NK-92 (cell line): ENCODE results near the gene COX6B1.
"Not testable (repeated sequence)": the region's sequence is repeated elsewhere in the genome, so short reads cannot be mapped to it uniquely, and the experiment has no call there.

Experiments used
- DNase-seq: peaks from one replicate; lab custom pipeline; 2025; ENCODE audit not compliant: unreplicated experiment; lab: John Stamatoyannopoulos, UW

Gene COX6B1

DNA sequence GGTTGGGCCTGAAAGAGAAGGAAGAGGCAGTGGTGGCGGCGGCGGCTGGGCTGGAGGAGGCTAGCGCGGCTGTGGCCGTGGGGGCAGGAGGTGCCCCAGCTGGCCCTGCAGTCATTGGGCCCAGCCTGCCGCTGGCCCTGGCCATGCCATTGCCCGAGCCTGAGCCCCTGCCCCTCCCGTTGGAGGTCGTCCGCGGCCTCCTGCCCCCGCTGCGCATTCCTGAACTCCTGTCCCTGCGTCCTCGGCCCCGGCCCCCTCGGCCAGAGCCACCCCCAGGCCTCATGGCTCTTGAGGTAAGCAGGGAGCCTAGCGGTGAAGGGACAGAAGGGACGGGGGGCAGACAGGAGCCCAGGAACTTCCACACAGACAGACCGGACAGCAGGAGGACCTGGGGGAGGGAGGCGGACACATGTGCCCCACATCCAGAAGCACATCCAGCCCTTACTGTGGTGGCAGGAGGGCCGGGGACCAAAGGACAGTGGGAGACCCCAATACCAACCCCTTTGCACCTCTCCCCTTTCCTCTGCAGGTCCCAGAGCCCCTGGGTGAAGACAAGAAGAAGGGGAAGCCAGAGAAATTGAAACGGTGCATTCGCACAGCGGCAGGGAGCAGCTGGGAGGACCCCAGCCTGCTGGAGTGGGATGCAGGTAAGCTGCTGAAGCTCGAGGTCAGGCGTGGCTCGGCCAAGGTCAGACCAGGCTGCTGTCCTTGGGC, 14.2 kb upstream of the COX6B1 start:
- no peak for DNase-seq

DNA sequence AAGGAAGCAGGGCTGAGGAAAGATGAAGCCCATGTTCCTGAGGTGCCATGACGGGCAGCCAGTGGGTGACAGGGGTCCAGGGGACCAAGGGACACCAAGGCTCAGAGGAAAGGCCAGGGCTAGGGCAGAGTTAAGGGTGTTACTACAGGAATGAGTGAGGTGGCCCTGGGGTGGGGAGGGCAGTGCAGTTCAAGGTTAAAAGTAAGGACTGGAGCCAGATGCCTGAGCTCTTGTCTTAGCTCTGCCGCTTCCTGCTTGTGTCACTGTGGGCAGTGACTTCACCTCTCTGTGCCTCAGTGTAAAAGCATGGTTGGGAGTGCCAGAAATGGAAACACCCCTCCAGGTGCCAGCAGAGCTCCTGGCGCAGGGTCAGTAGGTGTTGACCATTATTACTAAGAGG, 11.5 kb upstream of the COX6B1 start:
- no peak for DNase-seq

DNA sequence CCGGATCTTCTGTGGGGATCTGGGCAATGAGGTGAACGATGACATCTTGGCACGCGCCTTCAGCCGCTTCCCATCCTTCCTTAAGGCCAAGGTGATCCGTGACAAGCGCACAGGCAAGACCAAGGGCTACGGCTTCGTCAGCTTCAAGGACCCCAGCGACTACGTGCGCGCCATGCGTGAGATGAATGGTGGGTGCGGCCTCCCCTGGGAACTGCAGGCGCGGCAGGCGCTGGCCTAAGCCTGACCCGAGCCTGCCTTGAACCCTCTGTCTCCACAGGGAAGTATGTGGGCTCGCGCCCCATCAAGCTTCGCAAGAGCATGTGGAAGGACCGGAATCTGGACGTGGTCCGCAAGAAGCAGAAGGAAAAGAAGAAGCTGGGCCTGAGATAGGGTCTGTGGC, 11.0 kb upstream of the COX6B1 start:
- DNase-seq = no peak

DNA sequence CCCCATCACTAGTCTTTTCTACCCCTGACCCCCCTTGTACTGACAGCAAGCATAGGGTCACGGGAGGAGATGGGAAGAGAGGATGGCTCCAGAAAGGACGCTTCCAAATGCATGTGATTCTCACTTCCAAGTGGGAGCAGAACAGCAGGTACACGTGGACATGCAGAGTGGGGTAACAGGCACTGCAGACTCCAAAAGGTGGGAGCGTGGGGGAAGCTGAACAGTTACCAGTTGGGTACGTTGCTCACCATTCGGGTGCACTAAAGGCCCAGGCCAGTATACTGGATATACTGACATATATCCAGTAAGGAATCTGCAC, 8.8 kb upstream of the COX6B1 start:
- no peak for DNase-seq

DNA sequence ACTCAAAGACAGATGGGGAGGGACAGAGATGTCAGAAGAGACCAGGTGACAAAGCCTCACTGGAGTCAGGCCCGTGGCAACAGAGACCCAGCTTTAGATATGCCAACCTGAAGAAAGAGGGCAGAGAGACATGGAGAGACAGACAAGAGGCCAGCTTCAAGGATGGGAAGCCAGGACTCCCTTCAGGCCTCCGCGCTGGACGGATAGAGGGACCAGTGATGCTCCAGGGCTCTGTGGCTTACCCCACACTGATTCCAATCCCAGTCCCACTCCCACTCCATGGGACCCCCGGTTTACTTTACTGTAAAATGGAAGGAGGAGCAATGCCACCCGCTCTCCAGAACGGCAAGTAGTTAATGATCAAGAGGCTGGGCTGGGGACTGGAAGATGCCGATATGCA, 8.3 kb upstream of the COX6B1 start:
- DNase-seq = no peak

DNA sequence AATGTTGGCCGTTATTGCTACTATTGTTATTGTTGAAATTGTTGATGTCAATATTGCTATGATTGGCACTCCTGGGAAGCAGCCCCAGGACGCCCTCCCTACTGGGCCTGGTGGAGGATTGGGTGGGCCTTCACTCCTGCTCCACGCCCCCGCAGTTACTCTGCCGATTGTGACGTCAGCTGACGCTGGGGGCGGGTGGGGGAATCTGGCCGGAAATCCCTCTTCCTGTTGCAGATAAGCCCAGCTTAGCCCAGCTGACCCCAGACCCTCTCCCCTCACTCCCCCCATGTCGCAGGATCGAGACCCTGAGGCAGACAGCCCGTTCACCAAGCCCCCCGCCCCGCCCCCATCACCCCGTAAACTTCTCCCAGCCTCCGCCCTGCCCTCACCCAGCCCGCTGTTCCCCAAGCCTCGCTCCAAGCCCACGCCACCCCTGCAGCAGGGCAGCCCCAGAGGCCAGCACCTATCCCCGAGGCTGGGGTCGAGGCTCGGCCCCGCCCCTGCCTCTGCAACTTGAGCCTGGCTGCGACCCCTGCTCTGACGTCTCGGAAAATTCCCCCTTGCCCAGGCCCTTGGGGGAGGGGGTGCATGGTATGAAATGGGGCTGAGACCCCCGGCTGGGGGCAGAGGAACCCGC, 6.5 kb upstream of the COX6B1 start, which contains the start of gene ETV2:
Gene ETV2 (plus strand): TSS at position 231 of the 637 bp plus-strand sequence. CDS start 716 bp downstream, outside the sequence.
- no peak for DNase-seq

DNA sequence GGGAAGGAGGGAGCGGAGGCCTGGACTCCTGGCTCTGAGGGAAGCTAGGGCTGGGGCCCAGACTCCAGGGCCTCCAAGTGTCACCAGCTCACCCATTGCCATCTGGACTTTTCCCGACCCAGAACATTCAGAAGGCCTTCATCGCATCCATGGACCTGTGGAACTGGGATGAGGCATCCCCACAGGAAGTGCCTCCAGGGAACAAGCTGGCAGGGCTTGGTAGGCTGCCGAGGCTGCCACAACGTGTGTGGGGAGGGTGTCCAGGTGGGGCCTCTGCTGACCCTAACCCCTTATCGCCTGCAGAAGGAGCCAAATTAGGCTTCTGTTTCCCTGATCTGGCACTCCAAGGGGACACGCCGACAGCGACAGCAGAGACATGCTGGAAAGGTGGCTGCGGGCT, 5.8 kb upstream of the COX6B1 start:
- DNase-seq = no peak

DNA sequence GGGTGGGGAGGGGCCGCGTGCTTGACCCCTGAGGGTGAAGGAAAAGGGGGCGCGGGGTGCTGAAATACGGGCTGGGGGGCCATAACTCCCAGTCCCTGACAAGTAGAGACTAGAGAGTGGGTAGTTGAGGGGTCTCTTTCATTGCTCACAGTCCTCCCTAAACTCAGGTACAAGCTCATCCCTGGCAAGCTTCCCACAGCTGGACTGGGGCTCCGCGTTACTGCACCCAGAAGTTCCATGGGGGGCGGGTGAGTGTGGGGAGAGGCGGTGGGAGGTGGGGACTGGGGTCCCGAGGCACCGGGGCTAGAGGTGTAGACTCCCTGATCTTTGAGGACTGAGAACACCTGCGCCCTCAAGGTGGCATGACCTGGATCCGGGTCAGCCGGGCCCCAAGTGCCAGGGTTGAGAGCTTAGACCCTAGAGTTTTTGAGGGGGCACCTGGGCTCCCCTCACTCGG, 5.3 kb upstream of the COX6B1 start:
- no peak for DNase-seq

DNA sequence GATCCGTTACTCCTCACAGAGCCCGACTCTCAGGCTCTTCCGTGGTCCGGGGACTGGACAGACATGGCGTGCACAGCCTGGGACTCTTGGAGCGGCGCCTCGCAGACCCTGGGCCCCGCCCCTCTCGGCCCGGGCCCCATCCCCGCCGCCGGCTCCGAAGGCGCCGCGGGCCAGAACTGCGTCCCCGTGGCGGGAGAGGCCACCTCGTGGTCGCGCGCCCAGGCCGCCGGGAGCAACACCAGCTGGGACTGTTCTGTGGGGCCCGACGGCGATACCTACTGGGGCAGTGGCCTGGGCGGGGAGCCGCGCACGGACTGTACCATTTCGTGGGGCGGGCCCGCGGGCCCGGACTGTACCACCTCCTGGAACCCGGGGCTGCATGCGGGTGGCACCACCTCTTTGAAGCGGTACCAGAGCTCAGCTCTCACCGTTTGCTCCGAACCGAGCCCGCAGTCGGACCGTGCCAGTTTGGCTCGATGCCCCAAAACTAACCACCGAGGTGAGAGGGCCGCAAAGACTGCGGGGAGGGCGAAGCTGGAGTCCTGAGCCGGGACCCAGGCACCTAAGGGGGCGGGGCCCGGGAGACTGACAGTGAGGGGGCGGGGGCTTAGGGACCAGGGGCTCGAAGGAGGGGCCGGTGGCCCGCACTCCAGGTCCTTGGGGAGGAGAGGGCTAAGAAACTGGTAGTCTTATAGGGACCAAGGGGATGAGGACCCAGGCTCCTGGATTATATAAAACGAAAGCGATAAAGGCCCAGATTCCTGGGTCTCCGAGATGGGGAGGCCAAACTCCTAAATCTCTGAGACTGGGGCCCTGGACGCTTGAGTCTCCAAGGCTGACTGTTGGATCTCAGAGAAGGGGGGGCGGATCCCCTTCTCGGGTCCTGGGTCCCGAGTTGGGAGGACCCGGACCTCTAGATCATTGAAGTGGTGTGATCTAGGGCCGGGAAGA, 4.6 kb upstream of the COX6B1 start:
- no peak for DNase-seq

DNA sequence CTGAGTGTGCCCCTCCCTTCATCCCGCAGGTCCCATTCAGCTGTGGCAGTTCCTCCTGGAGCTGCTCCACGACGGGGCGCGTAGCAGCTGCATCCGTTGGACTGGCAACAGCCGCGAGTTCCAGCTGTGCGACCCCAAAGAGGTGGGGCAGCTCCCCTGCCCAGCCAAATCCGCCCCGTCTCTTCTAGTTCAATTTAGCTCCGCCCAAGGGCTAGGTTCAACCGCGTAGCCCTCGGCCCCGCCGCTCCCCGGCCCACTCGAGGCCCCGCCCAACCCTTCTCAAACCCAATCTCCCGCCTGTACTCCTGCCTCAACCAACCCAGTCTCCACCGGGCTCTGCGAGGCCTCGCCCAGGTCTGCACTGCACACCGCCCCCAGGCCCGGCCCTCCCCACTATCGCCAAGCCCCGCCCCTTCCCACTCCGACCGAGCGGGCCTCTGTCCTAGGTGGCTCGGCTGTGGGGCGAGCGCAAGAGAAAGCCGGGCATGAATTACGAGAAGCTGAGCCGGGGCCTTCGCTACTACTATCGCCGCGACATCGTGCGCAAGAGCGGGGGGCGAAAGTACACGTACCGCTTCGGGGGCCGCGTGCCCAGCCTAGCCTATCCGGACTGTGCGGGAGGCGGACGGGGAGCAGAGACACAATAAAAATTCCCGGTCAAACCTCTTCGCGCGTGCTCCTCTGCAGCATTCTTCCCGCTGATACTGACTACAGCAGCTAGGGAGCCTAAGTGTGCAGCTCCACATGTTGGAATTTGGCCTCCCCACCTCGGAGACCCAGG, 3.7 kb upstream of the COX6B1 start:
- peak; percentile 67 for DNase-seq

DNA sequence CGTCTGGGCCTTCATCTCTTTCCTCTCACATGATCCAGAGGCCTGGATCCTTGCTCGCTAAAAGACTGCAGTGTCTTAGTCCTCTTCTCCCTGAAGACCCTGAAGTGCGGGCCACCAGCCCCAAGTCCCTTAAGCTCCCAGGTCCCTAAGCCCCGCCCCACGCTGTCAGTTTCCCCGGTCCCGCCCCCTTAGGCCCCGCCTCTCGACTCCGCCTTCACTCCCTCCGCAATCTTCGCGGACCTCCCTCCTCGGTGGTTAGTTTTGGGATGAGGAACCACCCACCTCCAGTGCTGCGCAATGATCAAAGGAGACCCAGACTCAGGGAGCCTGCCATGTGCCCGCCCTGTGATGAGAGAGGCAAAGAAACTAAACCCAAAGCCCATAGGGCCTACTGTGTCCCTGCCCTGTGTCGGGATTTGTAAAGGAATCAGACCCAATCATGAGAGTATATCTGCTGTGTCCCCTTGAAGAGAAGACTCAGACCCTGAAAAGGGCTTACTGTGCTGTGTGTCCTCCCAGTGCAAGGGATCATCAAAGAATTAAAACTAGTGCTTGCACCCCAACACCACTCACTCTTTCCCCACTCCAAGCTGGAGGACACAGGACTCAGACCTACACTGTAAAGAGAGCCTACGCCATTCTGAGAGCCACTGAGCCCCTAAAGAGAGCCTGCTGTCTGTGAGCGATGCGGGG, 3.0 kb upstream of the COX6B1 start:
- DNase-seq = no peak

DNA sequence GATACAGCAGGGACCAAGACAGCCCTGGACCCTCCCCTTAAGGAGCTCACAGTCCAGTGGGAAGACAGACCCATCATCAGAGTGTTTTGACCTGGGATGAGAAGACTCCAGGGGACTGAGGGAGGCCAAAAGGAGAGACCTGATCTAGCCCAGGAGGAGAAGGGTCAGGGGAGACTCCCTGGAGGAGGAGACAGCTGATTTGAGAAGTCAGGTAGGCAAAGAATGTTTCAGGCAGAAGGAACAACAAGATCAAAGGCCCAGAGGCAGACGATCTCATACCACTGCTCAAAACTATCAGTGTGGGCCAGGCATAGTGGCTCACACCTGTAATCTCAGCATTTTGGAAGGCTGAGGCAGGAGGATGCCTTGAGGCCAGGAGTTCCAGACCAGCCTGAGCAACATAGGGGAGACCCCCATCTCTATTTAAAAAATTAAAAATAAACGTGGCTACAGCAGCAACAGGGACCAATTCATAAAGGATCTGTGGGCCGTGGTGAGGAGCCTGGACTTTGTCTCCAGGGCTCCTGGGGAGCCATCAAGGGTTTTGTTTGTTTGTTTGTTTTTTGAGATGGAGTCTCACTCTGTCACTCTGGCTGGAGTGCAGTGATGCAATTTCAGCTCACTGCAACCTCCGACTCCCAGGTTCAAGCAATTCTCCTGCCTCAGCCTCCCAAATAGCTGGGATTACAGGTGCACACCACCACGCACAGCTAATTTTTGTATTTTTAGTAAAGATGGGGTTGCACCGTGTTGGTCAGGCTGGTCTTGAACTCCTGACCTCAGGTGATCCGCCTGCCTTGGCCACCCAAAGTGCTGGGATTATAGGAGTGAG, 2.2 kb upstream of the COX6B1 start:
- DNase-seq = no peak

DNA sequence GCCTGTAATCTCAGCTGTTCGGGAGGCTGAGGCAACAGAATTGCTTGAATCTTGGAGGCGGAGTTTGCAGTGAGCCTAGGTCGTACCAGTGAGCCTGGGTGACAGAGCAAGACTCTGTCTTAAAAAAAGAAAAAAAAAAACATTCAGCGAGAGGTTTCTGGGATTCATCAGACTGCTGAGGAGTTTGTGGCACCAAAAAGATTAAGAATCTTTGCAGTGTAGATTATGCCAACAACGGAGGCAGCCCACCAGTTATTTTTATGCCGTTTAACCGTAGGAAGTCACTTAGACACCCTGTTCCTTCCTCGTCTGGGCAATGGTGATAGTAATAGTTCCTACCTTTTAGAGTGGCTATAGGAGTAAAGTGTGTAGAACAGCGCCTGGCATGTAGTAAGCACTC, 2.5 kb downstream of the COX6B1 start:
- DNase-seq = no peak

DNA sequence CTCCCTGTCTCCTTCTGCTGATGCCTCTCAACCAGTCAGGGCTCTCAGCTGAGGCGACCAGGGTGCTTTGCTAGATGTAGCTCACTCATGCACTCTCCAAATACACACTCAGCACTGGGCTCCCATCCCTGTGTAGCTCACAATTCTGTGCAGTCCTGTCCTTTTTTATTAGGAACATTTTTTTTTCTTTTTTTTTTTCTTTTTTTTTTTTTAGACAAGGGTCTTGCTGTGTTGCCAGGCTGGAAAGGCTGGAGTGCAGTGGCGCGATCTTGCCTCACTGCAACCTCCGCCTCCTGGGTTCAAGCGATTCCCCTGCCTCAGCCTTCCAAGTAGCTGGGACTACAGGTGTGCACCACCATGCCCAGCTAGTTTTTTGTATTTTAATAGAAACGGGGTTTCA, 6.7 kb downstream of the COX6B1 start:
- not testable (repeated sequence) for DNase-seq

DNA sequence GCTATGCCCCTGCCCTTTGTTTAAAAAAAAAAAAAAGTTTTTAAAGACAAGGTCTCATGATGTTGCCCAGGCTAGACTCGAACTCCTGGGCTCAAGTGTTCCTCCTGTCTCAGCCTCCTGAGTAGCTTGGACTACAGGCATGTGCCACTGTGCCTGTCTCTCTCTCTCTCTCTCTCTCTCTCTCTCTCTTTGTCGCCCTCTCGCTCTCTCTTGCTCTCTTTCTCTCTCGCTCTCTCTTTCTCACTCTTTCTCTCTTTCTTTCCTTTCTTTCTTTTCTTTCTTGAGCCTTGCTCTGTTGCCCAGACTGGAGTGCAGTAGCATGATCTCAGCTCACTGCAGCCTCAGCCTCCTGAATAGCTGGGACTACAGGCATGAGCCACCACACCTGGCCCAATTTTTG, 7.5 kb downstream of the COX6B1 start:
- no peak for DNase-seq

DNA sequence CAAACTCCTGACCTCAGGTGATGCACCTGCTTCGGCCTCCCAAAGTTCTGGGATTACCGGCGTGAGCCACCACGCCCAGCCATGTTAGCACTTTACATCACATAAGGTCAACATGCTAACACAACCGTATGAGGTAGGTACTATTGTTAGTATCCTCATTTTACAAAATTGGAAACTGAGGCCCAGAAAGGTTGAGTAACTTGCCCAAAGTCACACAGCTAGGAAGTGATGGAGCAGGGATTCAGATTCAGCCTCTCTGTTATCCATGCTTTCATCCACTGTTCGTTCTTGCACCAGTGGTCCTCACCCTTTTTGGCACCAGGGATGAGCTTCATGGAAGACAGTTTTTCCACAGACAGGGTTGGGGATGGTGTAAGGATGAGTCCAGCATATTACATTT, 8.6 kb downstream of the COX6B1 start:
- no peak for DNase-seq

DNA sequence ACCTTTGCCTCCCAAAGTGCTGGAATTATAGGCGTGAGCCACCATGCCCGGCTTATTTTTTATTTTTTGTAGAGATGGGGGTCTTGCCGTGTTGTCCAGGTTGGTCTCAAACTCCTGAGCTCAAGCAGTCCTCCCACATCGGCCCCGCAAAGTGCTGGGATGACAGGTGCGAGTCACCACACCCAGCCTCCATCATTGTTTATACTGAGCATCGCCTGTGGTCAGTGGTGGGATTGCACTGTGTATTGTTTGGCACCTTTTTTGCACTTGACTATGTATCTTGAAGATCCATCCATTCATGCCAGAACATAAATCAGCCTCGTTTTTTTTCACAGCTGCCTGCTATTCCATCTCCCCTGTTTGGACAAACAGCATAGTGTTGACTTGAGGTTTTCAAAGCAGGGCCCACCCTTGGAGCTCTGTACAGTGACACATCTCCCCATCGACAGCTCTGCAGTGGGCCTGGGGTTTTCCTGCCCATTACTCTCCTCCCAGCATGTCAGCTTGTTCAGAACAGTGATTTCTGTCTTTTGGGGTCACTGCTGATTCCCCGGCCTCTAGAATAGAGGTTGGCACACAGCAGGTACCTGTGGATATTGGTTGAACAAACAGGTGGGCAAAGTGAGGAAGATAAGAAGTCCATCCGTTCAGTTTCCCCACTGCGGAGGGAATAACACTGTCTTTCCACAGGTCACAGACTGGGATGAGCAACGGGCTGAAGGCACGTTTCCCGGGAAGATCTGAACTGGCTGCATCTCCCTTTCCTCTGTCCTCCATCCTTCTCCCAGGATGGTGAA, 10.0 kb downstream of the COX6B1 start:
- DNase-seq = no peak

DNA sequence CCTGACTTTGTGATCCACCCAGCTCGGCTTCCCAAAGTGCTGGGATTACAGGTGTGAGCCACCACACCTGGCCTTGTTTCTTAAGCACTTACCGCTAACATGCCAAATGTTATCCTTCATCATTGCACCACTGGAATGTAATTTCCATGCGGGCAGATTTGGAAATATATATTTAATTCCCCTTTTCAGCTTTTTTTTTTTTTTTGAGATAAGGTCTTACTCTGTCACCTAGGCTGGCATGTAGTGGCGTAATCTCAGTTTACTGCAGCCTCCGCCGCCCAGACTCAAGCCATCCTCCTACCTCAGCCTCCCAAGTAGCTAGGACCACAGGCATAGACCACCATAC, 13.8 kb downstream of the COX6B1 start:
- no peak for DNase-seq

DNA sequence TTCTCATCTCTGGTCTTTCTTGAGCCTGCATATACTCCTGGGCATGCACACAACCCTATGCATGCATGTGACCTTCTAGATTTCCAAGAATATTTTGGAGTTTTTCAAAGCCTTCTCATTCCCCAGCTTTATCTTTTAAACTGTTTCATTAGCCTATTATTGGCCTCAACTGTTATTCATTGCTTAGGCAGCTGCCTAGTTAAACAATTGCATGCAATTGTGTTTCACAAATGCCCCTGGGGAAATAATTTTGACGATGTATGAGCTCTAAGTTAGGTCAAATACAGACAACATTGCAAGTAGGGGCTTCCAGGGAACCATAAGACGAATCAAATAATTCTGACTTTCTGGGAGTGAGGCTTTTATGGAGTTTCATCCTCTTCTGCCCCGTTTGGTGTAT, 15.9 kb downstream of the COX6B1 start:
- DNase-seq = no peak
